ENCODE data around the gene SCYGR7. TPM values are rescaled to one million over a fixed set of nuclear protein-coding genes. Genes with fewer than 3 reads are reported as not detected.

SCYGR7 gene
- polyA plus RNA-seq, 1 donor, result not detected

DNA sequence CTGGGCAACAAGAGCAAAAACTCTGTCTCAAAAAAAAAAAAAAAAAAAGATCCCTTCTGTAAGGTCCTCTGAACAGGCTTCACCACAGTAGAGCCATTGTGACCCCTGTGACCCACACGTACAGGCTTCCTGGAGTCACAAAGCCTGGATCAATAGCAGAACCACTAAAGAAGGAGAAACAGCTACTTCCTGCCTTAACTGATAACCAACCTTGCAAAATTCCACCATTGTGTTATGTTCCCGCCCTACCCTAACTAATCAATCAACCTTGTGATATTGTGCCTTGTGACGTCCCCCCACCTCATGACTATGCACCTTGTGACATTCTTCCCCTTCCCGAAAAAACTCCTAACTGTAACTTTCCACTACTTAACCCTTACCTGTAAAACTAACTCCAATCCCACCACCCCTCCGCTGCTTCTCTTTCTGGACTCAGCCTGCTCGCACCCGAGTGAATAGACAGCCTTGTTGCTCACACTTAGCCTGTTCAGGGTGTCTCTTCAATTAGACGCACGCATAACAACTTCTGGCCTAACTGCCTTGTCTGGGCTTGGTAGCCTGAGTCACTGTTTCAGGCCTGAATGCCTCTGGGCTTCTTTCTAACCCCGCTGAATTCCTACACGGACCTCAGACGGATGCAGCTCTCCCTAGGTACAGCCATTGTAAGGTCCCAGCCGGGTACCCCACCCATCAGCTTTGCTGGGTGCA, 31.4 kb downstream of the SCYGR7 start:
- no peak for DNase-seq

DNA sequence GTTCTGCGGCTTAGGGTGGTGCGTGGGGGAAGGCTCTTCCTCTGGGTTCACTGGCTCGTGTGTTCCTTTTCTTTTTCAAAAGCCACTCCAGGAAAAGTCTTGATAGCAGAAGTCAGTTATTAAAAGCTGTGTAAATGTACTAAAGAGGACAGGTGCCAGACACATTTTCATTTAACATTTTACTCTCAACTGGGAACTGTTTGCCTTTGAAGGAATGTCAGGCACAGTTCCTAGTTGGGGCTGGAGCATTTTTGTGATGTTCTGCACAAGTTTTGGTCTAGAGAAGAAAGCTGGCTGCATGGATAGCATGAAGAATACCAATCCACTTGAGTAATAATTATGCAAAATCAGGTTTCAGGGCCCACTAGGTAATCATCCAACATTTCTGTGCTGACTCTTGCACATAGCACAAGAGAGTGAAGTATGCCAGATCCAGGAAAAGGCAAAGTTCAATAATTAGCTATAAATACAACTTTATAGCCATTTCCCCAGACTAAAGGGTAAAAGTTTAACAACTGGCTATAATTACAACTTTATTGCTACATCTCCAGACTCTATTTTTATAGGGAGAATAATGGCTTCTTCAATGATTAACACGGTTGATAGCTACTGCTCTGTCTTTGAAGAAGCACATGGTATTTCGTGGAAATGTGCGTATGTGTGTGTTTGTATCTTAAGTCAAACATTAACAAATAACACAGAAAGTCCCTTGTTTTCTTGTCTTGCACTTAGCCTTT, 33.8 kb downstream of the SCYGR7 start:
- DNase-seq, result peak; percentile 60

DNA sequence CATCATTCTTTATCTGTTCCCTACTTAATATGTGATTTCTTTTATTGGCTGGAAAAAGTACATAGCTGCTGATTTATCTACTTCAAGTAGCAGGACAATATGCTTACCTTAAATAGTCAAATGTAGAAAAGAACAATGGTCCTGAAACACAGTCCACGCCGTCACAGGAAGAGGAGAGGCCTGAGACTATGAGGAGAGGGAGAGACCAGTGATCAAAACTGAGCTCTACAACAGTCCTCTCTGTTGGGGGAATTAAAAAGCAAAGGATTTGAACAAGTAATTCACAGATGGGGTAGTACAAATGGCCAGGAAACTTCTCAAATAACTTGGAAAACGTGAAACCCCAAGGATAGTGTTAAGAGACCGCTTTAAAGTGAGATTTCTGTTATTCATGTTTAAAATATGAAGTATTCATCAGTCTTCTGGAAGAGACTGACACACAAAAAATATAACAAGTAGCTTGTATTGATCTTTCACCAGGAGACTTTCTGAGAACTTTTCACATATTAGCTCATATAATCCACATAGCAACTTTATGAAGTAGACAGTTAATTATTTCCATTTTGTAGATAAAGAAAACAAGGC, 37.7 kb downstream of the SCYGR7 start:
- no peak for DNase-seq

DNA sequence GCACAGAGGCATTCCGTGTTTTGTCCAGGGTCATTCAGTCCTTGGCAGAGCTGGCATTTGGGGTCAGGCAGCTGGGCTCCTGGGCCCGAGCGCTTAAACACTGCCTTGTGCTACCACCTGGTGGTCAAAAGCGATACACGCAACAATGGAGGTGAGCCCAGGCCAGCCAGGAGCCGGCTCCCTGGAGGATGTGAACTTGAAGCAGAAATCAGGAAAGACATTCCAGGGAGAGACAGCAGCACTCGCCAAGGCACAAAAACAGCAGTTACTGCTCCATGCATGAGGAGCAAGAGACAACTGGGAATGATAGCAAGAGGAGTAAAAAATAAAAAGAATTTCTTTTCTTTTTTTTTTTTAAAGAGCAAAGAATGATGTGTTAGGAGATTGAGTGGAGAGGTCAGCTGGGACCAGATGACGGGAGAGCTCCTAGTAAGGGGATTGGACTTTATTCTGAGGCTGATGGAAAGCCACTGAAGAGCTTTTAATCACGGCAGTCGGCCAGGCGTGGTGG, 38.3 kb downstream of the SCYGR7 start:
- DNase-seq, result peak; percentile 75

DNA sequence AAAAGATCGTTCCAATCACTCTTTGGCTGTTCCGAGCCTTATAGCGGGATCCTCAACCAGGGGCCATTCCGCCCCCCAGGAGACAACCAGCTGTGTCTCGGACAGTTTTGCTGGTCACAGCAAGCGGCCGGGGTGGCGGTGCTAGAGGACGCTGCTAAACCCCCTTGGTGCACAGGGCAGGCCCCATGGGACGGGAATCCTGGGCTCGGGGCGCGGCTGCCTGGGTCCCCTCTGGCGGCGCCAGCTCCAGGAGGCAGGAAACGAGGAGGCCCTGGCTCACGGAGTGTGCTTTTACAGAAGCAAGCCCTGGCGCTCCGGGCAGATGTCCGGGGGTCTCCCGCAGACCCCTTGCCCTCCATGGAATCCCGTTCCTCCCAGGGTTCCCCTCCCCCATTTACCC, 39.7 kb downstream of the SCYGR7 start:
- DNase-seq, result no peak

DNA sequence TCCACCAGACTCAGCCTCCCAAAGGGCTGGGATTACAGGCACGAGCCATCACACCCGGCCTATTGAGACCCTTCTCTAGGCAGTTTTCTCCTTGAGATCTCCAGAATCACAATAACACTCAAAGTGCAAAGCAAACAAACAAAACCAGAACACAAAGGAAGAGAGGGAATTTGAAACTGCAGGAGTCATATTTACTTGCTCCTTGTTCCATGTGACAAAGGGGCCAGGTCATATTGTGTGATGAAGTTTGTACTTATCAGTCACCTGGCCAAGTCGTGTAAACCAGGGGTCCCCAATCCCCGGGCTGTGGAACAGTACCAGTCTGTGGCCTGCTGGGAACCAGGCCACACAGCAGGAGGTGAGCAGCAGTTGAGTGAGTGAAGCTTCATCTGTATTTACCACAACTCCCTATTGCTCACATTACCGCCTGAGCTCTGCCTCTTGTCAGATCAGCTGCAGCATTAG, 44.1 kb downstream of the SCYGR7 start:
- no peak for DNase-seq

DNA sequence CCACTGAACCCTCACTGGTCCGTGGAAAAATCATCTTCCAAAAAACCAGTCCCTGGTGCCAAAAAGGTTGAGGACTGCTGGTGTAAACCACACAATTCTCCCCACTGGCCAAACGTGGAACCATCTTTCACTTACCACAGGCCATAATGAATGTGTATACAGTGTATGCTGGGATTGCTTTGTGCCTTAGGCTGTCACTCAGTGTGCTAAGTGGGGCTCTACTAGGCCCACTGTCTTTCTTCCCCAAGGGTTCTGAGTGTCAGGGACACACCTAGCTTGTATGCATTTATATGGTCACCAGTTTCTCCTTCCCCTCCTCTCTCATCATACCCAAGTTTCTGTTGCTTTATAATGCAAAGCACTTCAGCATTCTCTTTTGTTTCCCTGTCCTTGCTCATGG, 44.8 kb downstream of the SCYGR7 start:
- DNase-seq, result no peak

DNA sequence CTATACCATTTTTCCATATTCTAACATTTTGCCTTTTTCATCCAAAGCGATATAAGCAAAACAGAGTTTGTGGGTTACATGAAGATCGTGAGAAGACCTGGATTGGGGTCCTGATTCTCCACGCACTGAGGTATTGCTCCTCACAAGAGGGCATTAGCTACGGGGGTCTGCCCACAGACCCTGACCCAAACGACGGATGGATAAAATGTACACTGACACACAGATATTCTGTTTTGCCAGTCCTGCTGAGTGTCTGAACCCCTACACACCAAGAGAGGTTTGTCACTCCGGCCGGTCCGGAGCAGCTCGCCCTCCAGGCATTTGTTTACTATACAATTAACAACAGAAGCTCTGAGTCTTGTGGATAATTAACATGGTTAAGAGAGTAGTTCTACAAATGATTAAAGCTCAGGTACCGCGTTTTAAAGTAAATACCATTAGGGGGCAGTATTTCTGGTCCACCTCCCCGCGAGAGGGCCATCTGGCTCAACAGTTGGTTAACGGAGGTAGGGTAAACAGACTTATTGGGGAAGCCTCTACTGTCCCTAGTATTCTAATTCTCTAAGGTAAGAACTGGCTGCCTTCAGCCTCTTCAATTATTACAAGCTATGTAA, 46.0 kb downstream of the SCYGR7 start:
- DNase-seq, result no peak

DNA sequence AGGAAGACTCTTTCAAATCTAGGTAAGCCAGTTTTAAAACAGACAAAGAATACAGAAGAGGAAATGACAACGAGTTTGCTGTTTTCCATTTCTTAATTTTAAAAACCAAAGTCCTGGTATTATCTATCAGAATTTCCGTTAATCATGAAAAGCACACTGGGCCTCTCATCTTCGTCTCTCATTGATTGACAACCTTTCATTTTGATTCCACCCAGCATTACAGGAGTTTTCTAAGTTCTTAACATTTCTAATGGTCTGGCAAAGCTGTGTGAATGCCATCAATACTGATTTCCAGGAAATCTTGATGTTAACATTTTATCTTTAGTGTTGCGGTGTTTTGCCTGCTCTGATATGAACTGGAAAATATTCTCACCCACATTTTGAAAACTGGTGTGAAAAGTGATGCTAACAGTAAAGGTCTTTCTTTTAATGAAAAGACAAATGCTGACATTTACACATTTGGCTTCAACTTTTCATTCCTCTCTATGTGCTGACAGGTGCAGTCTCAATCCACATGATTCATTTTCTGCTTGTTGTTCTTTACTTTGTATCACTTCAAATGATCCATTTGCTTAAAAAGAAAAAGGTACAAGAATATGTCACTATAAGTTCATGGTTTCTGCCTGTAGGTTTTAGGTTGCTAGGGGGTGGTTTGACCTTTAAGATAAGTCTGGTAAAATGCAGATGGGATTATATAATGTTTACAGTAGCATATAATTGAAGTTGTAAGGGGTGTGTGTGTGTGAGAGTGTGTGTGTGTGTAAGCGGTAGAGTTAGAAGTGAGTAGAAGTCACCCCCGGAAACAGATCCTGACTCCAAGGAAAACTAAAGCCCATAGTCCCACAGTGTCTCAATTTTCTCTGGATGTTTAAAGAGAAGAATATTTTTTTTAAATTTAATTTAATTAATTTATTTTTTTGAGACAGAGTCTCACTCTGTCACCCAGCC, 47.0 kb downstream of the SCYGR7 start:
- DNase-seq, result no peak

Other genes starting within 250 kb of the SCYGR7 start
- not detected for gene SCYGR2, start 129.4 kb upstream of the SCYGR7 start, polyA plus RNA-seq (ENCODE audit: insufficient read length)
- not detected for gene SCYGR3, start 113.5 kb upstream of the SCYGR7 start, polyA plus RNA-seq (ENCODE audit: insufficient read length)
- gene SCYGR4, start 110.8 kb upstream of the SCYGR7 start, polyA plus RNA-seq (ENCODE audit: insufficient read length), result not detected
- not detected for gene SCYGR5, start 61.5 kb upstream of the SCYGR7 start, polyA plus RNA-seq (ENCODE audit: insufficient read length)
- gene SLC19A3, start 10.3 kb upstream of the SCYGR7 start, polyA plus RNA-seq (ENCODE audit: insufficient read length), result 10.7 TPM
- gene SCYGR6, start 3.6 kb upstream of the SCYGR7 start, polyA plus RNA-seq (ENCODE audit: insufficient read length), result not detected
- not detected for gene SCYGR8, start 17.6 kb downstream of the SCYGR7 start, polyA plus RNA-seq (ENCODE audit: insufficient read length)
- 0.48 TPM for gene CCL20, start 85.5 kb downstream of the SCYGR7 start, polyA plus RNA-seq (ENCODE audit: insufficient read length)
- 0.52 TPM for gene DAW1, start 143.3 kb downstream of the SCYGR7 start, polyA plus RNA-seq (ENCODE audit: insufficient read length)

Measured in left kidney (tissue), 2 donors.